ENCODE data around the gene IQCH.

IQCH gene

GRCh38 chr15:67249830-67250229, 4.8 kb upstream of the IQCH start:
- H3K9ac ChIP-seq (ENCODE audit: low read length): no peak overlapping the region
- H4K20me1 ChIP-seq (ENCODE audit: insufficient read depth, low read length): no peaks in the 10 kb centered on the region
- H3K79me2 ChIP-seq (ENCODE audit: insufficient read depth, low read length): peaks cover 75% of the 10 kb centered on the region
- peaks cover 14% of the 10 kb centered on the region for H3K4me1 ChIP-seq (ENCODE audit: insufficient read depth, low read length, severe bottlenecking)
- H3K4me2 ChIP-seq (ENCODE audit: low read length): no peak overlapping the region
- H3F3A ChIP-seq (ENCODE audit: insufficient read depth, low read length): no peaks in the 10 kb centered on the region
- H3K9me3 ChIP-seq (ENCODE audit: low read length): peaks cover 12% of the 10 kb centered on the region
- no peak overlapping the region for H2AFZ ChIP-seq (ENCODE audit: low read length)
- TF ChIP-seq CTCF (IDR thresholded peaks at IDR 0.05; ENCODE audit: low read length) (no peak), EZH2 (IDR thresholded peaks at IDR 0.05; ENCODE audit: borderline replicate concordance, low read length) (no peak)
- no peak overlapping the region for H3K4me3 ChIP-seq (ENCODE audit: low read depth, low read length, poor library complexity, severe bottlenecking)
- no peaks in the 10 kb centered on the region for H3K9me2 ChIP-seq (ENCODE audit: low read depth, low read length)
- H3K27ac ChIP-seq (ENCODE audit: low read depth, low read length, poor library complexity, severe bottlenecking): no peak overlapping the region
- H3K36me3 ChIP-seq (ENCODE audit: insufficient read depth, low read length): peaks cover 40% of the 10 kb centered on the region
- no peaks in the 10 kb centered on the region for H3K27me3 ChIP-seq (ENCODE audit: insufficient read depth, low read length)

GRCh38 chr15:67251318-67251717, 3.3 kb upstream of the IQCH start:
- Histone ChIP-seq H3K79me2 (ENCODE audit: insufficient read depth, low read length) (peaks cover 70% of the 10 kb centered on the region), H3K4me1 (ENCODE audit: insufficient read depth, low read length, severe bottlenecking) (peaks cover 22% of the 10 kb centered on the region), H3K27ac (ENCODE audit: low read depth, low read length, poor library complexity, severe bottlenecking) (no peak overlapping the region), H3K36me3 (ENCODE audit: insufficient read depth, low read length) (peaks cover 25% of the 10 kb centered on the region), H3F3A (ENCODE audit: insufficient read depth, low read length) (no peaks in the 10 kb centered on the region), H3K27me3 (ENCODE audit: insufficient read depth, low read length) (no peaks in the 10 kb centered on the region), H3K9ac (ENCODE audit: low read length) (no peak overlapping the region), H4K20me1 (ENCODE audit: insufficient read depth, low read length) (no peaks in the 10 kb centered on the region), H3K9me3 (ENCODE audit: low read length) (peaks cover 9% of the 10 kb centered on the region), H2AFZ (ENCODE audit: low read length) (no peak overlapping the region), H3K4me3 (ENCODE audit: low read depth, low read length, poor library complexity, severe bottlenecking) (no peak overlapping the region), H3K4me2 (ENCODE audit: low read length) (no peak overlapping the region), H3K9me2 (ENCODE audit: low read depth, low read length) (no peaks in the 10 kb centered on the region)
- TF ChIP-seq CTCF (IDR thresholded peaks at IDR 0.05; ENCODE audit: low read length) (no peak), EZH2 (IDR thresholded peaks at IDR 0.05; ENCODE audit: borderline replicate concordance, low read length) (no peak)

GRCh38 chr15:67253101-67253500, 1.5 kb upstream of the IQCH start:
- Histone ChIP-seq H3K4me2 (ENCODE audit: low read length) (peak overlapping the region; percentile 99), H3K9ac (ENCODE audit: low read length) (peak overlapping the region; percentile 86; the same call in 1 of the 2 replicates), H3K36me3 (ENCODE audit: insufficient read depth, low read length) (peaks cover 8% of the 10 kb centered on the region; the same call in 1 of the 2 replicates), H3F3A (ENCODE audit: insufficient read depth, low read length) (no peaks in the 10 kb centered on the region), H2AFZ (ENCODE audit: low read length) (no peak overlapping the region), H3K27ac (ENCODE audit: low read depth, low read length, poor library complexity, severe bottlenecking) (no peak overlapping the region), H3K79me2 (ENCODE audit: insufficient read depth, low read length) (peaks cover 59% of the 10 kb centered on the region), H3K9me2 (ENCODE audit: low read depth, low read length) (no peaks in the 10 kb centered on the region), H3K9me3 (ENCODE audit: low read length) (no peaks in the 10 kb centered on the region; the same call in none of the 2 replicates), H3K4me1 (ENCODE audit: insufficient read depth, low read length, severe bottlenecking) (peaks cover 22% of the 10 kb centered on the region), H4K20me1 (ENCODE audit: insufficient read depth, low read length) (no peaks in the 10 kb centered on the region), H3K4me3 (ENCODE audit: low read depth, low read length, poor library complexity, severe bottlenecking) (peak overlapping the region; percentile 96), H3K27me3 (ENCODE audit: insufficient read depth, low read length) (no peaks in the 10 kb centered on the region)
- no peak for TF ChIP-seq CTCF (IDR thresholded peaks at IDR 0.05; ENCODE audit: low read length)
- no peak for TF ChIP-seq EZH2 (IDR thresholded peaks at IDR 0.05; ENCODE audit: borderline replicate concordance, low read length)
